Astrocyte (in vitro differentiated cells and primary cell): ENCODE data around the gene TMPRSS13.

ENCODE experiments used
- CTCF ChIP-seq: IDR thresholded peaks from 2 replicates; pipeline ENCODE4 v1.5.1; 2011; ENCODE audit warnings: low read depth, mild to moderate bottlenecking, inconsistent platforms, low read length, moderate library complexity; ENCODE audit not compliant: insufficient read depth
- EZH2 ChIP-seq: IDR thresholded peaks from 2 replicates; pipeline ENCODE4 v1.6.1; 2012; ENCODE audit warnings: mild to moderate bottlenecking, low read length, inconsistent platforms; ENCODE audit not compliant: insufficient read depth

DNA sequence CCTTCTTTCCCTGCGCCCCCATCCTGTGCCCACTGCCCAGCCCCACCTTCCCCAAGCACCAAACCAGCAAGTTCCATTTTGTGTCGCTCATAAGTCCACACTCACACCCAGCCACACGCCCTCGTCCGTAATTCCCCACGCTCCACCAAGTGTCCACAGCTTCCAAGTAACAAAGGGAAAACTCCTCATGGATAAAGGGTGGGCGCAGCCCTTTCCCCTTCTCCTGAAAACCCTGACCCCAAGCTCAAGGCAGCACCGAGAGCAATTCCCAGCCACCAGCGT, 53.2 kb downstream of the TMPRSS13 start:
- TF ChIP-seq CTCF: no peak
- peak; percentile 29 for TF ChIP-seq EZH2
